ENCODE data around the gene GFRA4. TPM values are rescaled to one million over a fixed set of nuclear protein-coding genes. Genes with fewer than 3 reads are reported as not detected.

The GFRA4 gene
- total RNA-seq, 1 donor from 2014 or later, result not detected

- Mint-ChIP-seq H3K4me3 (ENCODE audit: unreplicated experiment) (no peak overlapping the region), H3K36me3 (ENCODE audit: low read depth, unreplicated experiment) (no peaks in the 10 kb centered on the region), H3K4me1 (ENCODE audit: unreplicated experiment) (no peaks in the 10 kb centered on the region), H3K27me3 (ENCODE audit: unreplicated experiment) (peaks cover 3% of the 10 kb centered on the region), H3K9me3 (ENCODE audit: unreplicated experiment) (no peaks in the 10 kb centered on the region), H3K27ac (ENCODE audit: unreplicated experiment) (no peak overlapping the region)
- TF ChIP-seq, protein P1, sequence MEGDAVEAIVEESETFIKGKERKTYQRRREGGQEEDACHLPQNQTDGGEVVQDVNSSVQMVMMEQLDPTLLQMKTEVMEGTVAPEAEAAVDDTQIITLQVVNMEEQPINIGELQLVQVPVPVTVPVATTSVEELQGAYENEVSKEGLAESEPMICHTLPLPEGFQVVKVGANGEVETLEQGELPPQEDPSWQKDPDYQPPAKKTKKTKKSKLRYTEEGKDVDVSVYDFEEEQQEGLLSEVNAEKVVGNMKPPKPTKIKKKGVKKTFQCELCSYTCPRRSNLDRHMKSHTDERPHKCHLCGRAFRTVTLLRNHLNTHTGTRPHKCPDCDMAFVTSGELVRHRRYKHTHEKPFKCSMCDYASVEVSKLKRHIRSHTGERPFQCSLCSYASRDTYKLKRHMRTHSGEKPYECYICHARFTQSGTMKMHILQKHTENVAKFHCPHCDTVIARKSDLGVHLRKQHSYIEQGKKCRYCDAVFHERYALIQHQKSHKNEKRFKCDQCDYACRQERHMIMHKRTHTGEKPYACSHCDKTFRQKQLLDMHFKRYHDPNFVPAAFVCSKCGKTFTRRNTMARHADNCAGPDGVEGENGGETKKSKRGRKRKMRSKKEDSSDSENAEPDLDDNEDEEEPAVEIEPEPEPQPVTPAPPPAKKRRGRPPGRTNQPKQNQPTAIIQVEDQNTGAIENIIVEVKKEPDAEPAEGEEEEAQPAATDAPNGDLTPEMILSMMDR (IDR thresholded peaks at IDR 0.05; ENCODE audit: unreplicated experiment), result no peak
- DNase-seq (ENCODE audit: low spot score), result no peak
These were observed 30.2 kb upstream of the GFRA4 start for GRCh38 chr20:3693376-3693775.

DNA sequence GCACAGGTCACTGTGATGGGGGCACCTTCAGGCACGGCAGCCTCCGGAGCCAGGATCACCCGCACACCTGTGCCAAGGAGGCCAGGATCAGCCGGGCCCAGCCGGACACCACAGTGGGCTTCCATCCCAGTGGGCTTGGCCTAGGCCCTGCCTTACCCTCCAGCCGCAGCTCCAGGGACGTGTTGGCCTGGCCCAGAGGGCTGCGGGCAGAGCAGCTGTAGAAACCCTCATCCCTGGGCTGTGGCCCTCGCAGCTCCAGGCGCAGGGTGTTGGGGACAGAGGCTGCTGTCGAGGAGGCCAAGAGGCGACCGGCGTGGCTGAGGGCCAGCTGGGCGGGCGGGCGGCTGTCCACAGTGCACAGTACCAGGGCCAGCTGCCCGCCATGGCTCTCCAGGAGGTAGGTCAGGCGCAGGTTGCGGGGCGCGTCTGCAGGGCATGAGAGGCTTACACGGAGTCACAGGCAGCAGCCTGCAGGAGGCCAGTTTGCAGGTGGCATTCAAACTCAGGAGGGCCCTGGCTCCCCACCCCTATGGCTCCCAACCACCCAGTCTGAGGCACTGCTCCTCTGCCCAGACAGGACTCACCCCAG is 29.6 kb upstream of the GFRA4 start:
- H3K27me3 Mint-ChIP-seq (ENCODE audit: unreplicated experiment), result peaks cover 3% of the 10 kb centered on the region
- no peak overlapping the region for H3K27ac Mint-ChIP-seq (ENCODE audit: unreplicated experiment)
- H3K9me3 Mint-ChIP-seq (ENCODE audit: unreplicated experiment), result no peaks in the 10 kb centered on the region
- no peak for DNase-seq (ENCODE audit: low spot score)
- H3K36me3 Mint-ChIP-seq (ENCODE audit: low read depth, unreplicated experiment), result no peaks in the 10 kb centered on the region
- H3K4me3 Mint-ChIP-seq (ENCODE audit: unreplicated experiment), result no peak overlapping the region
- no peaks in the 10 kb centered on the region for H3K4me1 Mint-ChIP-seq (ENCODE audit: unreplicated experiment)
- TF ChIP-seq, protein P1 (IDR thresholded peaks at IDR 0.05; ENCODE audit: unreplicated experiment), result no peak

DNA sequence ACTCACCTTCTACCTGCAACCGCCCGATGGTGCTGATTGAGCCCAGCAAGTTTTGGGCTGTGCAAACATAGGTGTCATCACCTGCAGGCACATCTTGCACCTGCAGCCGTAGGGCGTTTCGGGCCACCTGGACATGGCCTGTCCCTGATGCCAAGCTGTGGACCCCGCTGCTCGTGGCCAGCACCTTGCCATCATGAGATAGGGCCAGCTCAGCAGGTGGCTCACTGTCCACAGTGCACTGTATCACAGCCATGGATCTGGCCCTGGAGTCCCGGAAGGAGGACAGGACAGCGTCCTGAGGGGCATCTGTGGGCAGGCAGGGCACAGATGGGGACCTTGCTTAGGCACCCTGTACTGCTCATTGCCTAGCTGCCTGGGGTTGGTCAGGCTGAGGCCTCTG is 28.7 kb upstream of the GFRA4 start:
- Mint-ChIP-seq H3K9me3 (ENCODE audit: unreplicated experiment) (no peaks in the 10 kb centered on the region), H3K27me3 (ENCODE audit: unreplicated experiment) (peaks cover 3% of the 10 kb centered on the region), H3K4me1 (ENCODE audit: unreplicated experiment) (no peaks in the 10 kb centered on the region), H3K4me3 (ENCODE audit: unreplicated experiment) (no peak overlapping the region), H3K36me3 (ENCODE audit: low read depth, unreplicated experiment) (no peaks in the 10 kb centered on the region), H3K27ac (ENCODE audit: unreplicated experiment) (no peak overlapping the region)
- DNase-seq (ENCODE audit: low spot score), result no peak
- TF ChIP-seq, protein P1 (IDR thresholded peaks at IDR 0.05; ENCODE audit: unreplicated experiment), result no peak

DNA sequence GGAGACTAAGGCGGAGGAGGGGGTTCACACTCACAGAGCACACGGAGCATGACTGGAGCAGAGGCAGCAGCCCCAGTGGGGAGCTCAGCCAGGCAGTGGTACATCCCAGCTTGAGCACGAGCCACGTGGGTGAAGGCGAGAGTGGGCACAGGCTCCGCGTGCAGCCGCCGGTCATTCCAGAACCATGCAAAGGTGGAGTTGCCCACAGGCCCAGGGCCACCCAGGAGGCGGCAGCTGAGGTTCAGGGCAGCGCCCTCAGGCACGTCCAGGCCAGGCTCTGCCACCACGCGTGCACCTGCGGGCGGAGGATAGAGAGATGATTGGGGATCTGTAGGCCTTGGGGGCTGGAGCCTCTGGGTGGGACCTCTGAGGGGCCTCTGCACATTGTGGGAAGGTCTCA is 28.1 kb upstream of the GFRA4 start:
- H3K9me3 Mint-ChIP-seq (ENCODE audit: unreplicated experiment), result no peaks in the 10 kb centered on the region
- H3K4me1 Mint-ChIP-seq (ENCODE audit: unreplicated experiment), result no peaks in the 10 kb centered on the region
- peak overlapping the region; percentile 70 for H3K4me3 Mint-ChIP-seq (ENCODE audit: unreplicated experiment)
- H3K27me3 Mint-ChIP-seq (ENCODE audit: unreplicated experiment), result peaks cover 3% of the 10 kb centered on the region
- TF ChIP-seq, protein P1 (IDR thresholded peaks at IDR 0.05; ENCODE audit: unreplicated experiment), result no peak
- no peak overlapping the region for H3K27ac Mint-ChIP-seq (ENCODE audit: unreplicated experiment)
- H3K36me3 Mint-ChIP-seq (ENCODE audit: low read depth, unreplicated experiment), result no peaks in the 10 kb centered on the region
- DNase-seq (ENCODE audit: low spot score), result no peak

- no peak for DNase-seq (ENCODE audit: low spot score)
- Mint-ChIP-seq H3K36me3 (ENCODE audit: low read depth, unreplicated experiment) (no peaks in the 10 kb centered on the region), H3K9me3 (ENCODE audit: unreplicated experiment) (no peaks in the 10 kb centered on the region), H3K4me1 (ENCODE audit: unreplicated experiment) (no peaks in the 10 kb centered on the region), H3K27me3 (ENCODE audit: unreplicated experiment) (peaks cover 3% of the 10 kb centered on the region), H3K27ac (ENCODE audit: unreplicated experiment) (no peak overlapping the region), H3K4me3 (ENCODE audit: unreplicated experiment) (no peak overlapping the region)
- TF ChIP-seq, protein P1 (IDR thresholded peaks at IDR 0.05; ENCODE audit: unreplicated experiment), result no peak
These were observed 27.2 kb upstream of the GFRA4 start for GRCh38 chr20:3690413-3690812.
